ENCODE measurements around the gene ZDHHC11. TPM values are rescaled to one million over a fixed set of nuclear protein-coding genes. Genes with fewer than 3 reads are reported as not detected.

The ZDHHC11 gene
- total RNA-seq, 1 experiment from 2014 or later, result 17.0 TPM

- ATAC-seq, result no peak
- Histone ChIP-seq H4K20me1 (ENCODE audit: insufficient read depth) (no peaks in the 10 kb centered on the region), H3K9me2 (ENCODE audit: insufficient read depth) (no peaks in the 10 kb centered on the region), H2AFZ (ENCODE audit: low read depth, low read length, poor library complexity, severe bottlenecking) (no peak overlapping the region), H3K9me3 (ENCODE audit: control insufficient read depth in 1 of 2, insufficient read depth in 1 of 2, low read depth in 1 of 2, low read length in 2 of 2) (no peaks in the 10 kb centered on the region), H3K4me1 (ENCODE audit: control insufficient read depth in 1 of 2, insufficient read depth in 2 of 2, low read length in 2 of 2) (no peaks in the 10 kb centered on the region), H3K9ac (ENCODE audit: low read length) (no peak overlapping the region), H3K4me3 (replicated peaks in 1 of 2; ENCODE audit: low read depth in 1 of 2, low read length in 2 of 2) (no peak overlapping the region), H3K79me2 (ENCODE audit: insufficient read depth, low read length) (no peaks in the 10 kb centered on the region), H3K36me3 (ENCODE audit: control insufficient read depth in 1 of 2, insufficient read depth in 2 of 2, low read length in 2 of 2) (no peaks in the 10 kb centered on the region), H3K27me3 (ENCODE audit: insufficient read depth, low read length) (no peaks in the 10 kb centered on the region), H3K4me2 (ENCODE audit: low read length) (no peak overlapping the region), H3K27ac (ENCODE audit: low read depth, low read length) (no peak overlapping the region)
- POLR2A ChIA-PET, result no interaction called here
- TF ChIP-seq YY1 (IDR thresholded peaks at IDR 0.05; ENCODE audit: extremely low read depth, insufficient replicate concordance, low read depth, low read length), result no peak
- TF ChIP-seq JUND (IDR thresholded peaks at IDR 0.05), result no peak
- TF ChIP-seq MAX (IDR thresholded peaks at IDR 0.05), result no peak
- TF ChIP-seq SRF (IDR thresholded peaks at IDR 0.05; ENCODE audit: low read depth), result no peak
- TF ChIP-seq SP1 (IDR thresholded peaks at IDR 0.05; ENCODE audit: low read depth), result no peak
- TF ChIP-seq CBX3 (IDR thresholded peaks at IDR 0.05; ENCODE audit: low read depth), result no peak
- no peak for TF ChIP-seq POLR2A (IDR thresholded peaks at IDR 0.05; ENCODE audit: borderline replicate concordance, extremely low read depth, insufficient read depth, insufficient read length)
- TF ChIP-seq SIN3A (IDR thresholded peaks at IDR 0.05; ENCODE audit: low read depth), result no peak
- intact Hi-C loops (cut with micrococcal nuclease), result no loop called here
- CTCF ChIA-PET, result no interaction called here
- RAD21 ChIA-PET (ENCODE audit: low non-redundant PET in 1 of 2, low total read pairs in 2 of 2, uncharacterized antibody in 2 of 2, unreplicated experiment in 2 of 2), result no interaction called here
- DNase-seq (ENCODE audit: low read depth, low spot score), result no peak
- no TSS peak for BruUV-seq (replicated peaks)
Observed at GRCh38 chr5:852018-852417, 1.2 kb upstream of the ZDHHC11 start.

- no peaks in the 10 kb centered on the region for H3K79me2 ChIP-seq (ENCODE audit: insufficient read depth, low read length)
- H4K20me1 ChIP-seq (ENCODE audit: insufficient read depth), result no peaks in the 10 kb centered on the region
- H3K9me2 ChIP-seq (ENCODE audit: insufficient read depth), result no peaks in the 10 kb centered on the region
- DNase-seq (ENCODE audit: low read depth, low spot score), result no peak
- H2AFZ ChIP-seq (ENCODE audit: low read depth, low read length, poor library complexity, severe bottlenecking), result no peak overlapping the region
- ChIA-PET POLR2A (no interaction called here), RAD21 (ENCODE audit: low non-redundant PET in 1 of 2, low total read pairs in 2 of 2, uncharacterized antibody in 2 of 2, unreplicated experiment in 2 of 2) (no interaction called here), CTCF (no interaction called here)
- H3K36me3 ChIP-seq (ENCODE audit: control insufficient read depth in 1 of 2, insufficient read depth in 2 of 2, low read length in 2 of 2), result no peaks in the 10 kb centered on the region
- no peak for ATAC-seq
- H3K9me3 ChIP-seq (ENCODE audit: control insufficient read depth in 1 of 2, insufficient read depth in 1 of 2, low read depth in 1 of 2, low read length in 2 of 2), result no peaks in the 10 kb centered on the region
- no peak overlapping the region for H3K4me2 ChIP-seq (ENCODE audit: low read length)
- no peak overlapping the region for H3K9ac ChIP-seq (ENCODE audit: low read length)
- H3K27ac ChIP-seq (ENCODE audit: low read depth, low read length), result no peak overlapping the region
- no peaks in the 10 kb centered on the region for H3K4me1 ChIP-seq (ENCODE audit: control insufficient read depth in 1 of 2, insufficient read depth in 2 of 2, low read length in 2 of 2)
- no peak for TF ChIP-seq YY1 (IDR thresholded peaks at IDR 0.05; ENCODE audit: extremely low read depth, insufficient replicate concordance, low read depth, low read length)
- TF ChIP-seq ZBTB33 (IDR thresholded peaks at IDR 0.05; ENCODE audit: extremely low read depth, insufficient replicate concordance, low read length), result no peak
- no peak for TF ChIP-seq EZH2 (IDR thresholded peaks at IDR 0.05)
- TF ChIP-seq ELF1 (IDR thresholded peaks at IDR 0.05; ENCODE audit: borderline replicate concordance, low read depth), result no peak
- TF ChIP-seq RAD21 (IDR thresholded peaks at IDR 0.05; ENCODE audit: low read depth), result no peak
- TF ChIP-seq EGR1 (IDR thresholded peaks at IDR 0.05; ENCODE audit: low read depth), result no peak
- no peak for TF ChIP-seq POLR2A (IDR thresholded peaks at IDR 0.05; ENCODE audit: borderline replicate concordance, extremely low read depth, insufficient read depth, insufficient read length)
- TF ChIP-seq CBX3 (IDR thresholded peaks at IDR 0.05; ENCODE audit: low read depth), result no peak
- no peak for TF ChIP-seq FOSL1 (IDR thresholded peaks at IDR 0.05; ENCODE audit: low read depth)
- TF ChIP-seq SP1 (IDR thresholded peaks at IDR 0.05; ENCODE audit: low read depth), result no peak
- TF ChIP-seq REST (IDR thresholded peaks at IDR 0.05; ENCODE audit: low read depth), result no peak
- no peak for TF ChIP-seq ATF3 (IDR thresholded peaks at IDR 0.05)
- no TSS peak for BruUV-seq (replicated peaks)
- H3K27me3 ChIP-seq (ENCODE audit: insufficient read depth, low read length), result no peaks in the 10 kb centered on the region
- intact Hi-C loops (cut with micrococcal nuclease), result no loop called here
- H3K4me3 ChIP-seq (replicated peaks in 1 of 2; ENCODE audit: low read depth in 1 of 2, low read length in 2 of 2), result no peak overlapping the region
Observed at GRCh38 chr5:851553-851952, 767 bp upstream of the ZDHHC11 start.
